ENCODE measurements around the gene RNF10.
"Not testable (repeated sequence)": the region's sequence is repeated elsewhere in the genome, so short reads cannot be mapped to it uniquely, and the experiment has no call there.

RNF10 gene

DNA sequence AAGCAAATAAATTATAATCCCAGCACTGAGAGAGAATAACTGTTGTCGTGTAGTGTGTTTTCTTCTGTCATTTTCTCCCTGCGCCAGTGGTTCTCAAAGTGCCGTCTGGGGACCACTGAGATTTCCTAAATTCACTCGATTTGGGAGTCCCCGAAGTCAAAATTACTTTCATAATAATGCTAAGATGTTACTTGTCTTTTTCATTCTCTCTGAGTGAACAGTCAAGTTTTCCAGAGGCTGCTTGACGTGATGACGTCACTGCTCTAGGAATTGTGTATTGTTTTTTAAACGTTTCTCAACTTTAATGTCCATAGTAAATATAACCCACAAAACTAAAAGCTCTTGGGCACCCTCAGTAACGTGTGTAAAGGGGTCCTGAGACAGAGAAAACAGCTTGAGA lies 47.8 kb downstream of the RNF10 start:
- DNase-seq, result no peak

DNA sequence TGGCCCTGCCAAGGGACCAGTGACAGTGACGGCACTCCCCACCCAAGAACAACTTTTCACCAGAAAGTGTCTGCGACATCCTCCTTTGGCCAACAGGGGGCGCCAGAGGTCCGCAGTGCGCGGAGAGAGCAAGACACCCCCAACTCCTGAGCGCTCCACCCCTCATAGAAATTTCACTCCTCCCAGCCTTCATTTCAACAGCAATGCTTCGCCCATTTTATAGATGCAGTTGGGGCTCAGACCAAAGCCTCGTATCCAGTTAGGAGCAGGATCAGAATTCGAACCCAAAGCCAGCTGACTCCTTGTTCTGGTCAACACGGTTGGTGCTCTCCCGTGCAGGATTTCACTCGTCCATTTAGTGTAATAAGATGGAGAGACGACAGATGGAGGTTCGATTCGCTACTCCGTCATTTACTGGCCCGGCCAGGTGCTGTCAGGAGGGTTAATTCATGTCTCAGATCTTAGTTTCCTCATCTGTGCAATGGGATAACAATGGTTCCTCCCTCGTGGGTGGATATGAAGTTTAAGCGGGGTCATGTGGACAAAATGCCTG lies 49.4 kb downstream of the RNF10 start:
- peak; percentile 71 for DNase-seq

- peak; percentile 36 for DNase-seq
Observed at GRCh38 chr12:120584343-120585149, 50.4 kb downstream of the RNF10 start.

GRCh38 chr12:120586206-120586605 lies 52.0 kb downstream of the RNF10 start:
- DNase-seq, result no peak

- no peak for DNase-seq
Observed at GRCh38 chr12:120586860-120587259, 52.7 kb downstream of the RNF10 start.

DNA sequence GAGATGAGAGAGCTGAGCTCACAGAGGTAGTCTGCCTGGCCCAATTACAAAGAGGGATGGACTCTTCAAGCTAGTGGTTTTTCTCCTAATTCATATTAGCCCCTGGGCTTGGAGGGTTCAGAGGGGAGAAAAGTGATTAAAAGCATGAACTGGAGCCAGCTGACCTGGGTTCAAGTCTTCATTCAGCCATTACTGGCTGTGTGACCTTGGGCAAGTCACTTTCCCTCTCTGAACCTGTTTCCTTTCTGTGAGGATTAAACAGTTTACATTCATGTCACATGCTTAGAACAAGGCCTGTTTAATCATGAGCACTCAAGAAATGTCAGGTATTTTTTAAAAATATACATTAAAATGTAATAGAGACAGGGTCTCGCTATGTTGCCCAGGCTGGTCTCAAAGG lies 54.2 kb downstream of the RNF10 start:
- no peak for DNase-seq

GRCh38 chr12:120588948-120589930 lies 55.1 kb downstream of the RNF10 start:
- no peak for DNase-seq

DNA sequence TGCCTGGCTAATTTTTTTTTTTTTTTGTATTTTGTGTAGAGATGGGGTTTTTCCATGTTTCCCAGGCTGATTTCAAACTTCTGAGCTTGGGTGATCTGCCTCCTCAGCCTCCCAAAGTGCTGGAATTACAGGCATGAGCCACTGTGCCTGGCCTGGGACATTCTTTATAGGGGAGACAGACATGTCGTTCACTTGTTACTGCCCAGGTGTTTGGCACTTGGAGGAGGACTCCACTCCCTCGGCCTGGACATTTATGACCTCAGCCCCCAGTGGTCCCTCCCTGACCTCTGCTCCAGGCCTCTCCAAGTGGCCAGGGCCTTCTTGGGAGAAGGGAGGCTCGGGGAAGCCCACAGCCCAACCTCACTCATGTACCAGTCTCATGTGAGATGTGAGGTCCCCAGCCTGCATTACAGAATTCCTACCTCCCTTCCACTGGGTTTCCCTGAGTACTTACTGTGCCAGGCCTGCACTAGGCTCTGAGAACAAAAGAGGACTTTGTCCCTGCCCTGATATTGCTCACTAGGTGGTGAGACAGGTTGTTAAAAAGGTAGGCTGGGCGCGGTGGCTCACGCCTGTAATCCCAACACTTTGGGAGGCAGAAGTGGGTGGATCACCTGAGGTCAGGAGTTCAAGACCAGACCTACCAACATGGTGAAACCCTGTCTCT lies 56.7 kb downstream of the RNF10 start:
- DNase-seq, result no peak

DNA sequence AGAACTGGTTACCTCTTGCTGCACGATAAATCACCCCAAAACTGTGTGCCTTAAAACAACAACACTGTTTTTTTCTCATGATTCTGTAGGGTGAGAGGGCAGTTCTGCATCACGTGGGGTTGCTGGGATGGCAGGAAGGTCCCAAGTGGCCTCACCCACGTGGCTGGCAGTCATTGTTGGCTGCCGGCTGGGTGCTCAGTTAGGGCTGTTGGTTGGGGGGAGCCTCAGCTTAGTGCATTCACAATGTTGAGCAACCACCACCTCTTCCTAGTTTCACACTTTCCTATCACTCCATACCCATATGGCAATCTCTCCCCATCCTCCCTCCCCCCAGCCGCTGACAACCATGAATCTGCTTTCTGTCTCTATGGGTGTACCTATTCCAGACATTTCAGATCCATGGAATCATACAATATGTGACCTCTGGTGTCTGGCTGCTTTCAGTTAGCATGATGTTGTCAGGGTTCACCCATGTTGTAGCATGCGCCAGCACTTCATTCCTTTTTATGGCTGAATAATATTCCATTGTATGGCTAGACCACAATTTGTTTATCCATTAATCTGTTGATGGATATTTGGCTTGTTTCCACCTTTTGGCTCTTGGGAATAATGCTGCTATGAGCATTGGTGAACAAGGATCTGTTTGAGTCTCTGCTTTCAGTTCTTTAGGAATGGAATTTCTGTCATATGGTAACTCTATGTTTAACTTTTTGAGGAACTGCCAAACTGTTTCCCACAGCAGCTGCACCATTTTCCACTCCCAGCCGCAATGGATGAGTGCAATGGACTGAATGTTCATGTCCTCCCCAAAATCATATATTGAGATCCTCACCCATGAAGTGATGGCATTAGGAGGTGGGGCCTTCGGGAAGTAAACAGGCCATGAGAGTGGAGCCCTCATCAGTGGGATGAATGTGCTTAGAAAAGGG lies 58.2 kb downstream of the RNF10 start:
- DNase-seq, result no peak

- no peak for DNase-seq
Observed at GRCh38 chr12:120596901-120597300, 62.7 kb downstream of the RNF10 start.

DNA sequence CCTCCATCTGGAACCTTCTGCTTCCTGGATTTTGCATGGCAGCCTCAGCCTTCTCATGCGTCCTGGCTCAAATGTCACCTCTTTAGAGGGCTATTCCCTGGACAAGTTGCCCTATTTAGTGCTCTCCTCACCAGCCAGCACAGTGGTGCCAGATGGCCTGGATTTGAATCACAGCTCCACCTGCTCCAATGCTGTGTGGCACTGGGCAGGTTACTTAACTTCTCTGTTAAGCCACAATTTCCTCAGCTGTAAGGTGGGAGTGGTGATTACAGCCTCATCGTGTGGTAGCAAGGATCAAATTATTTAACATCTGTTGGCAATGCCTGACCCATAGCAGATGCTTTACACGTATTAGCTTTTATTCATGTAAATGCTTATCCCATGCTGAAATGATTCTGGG lies 63.7 kb downstream of the RNF10 start:
- DNase-seq, result no peak

- DNase-seq, result peak; percentile 9
Observed at GRCh38 chr12:120598674-120599463, 64.7 kb downstream of the RNF10 start.

DNA sequence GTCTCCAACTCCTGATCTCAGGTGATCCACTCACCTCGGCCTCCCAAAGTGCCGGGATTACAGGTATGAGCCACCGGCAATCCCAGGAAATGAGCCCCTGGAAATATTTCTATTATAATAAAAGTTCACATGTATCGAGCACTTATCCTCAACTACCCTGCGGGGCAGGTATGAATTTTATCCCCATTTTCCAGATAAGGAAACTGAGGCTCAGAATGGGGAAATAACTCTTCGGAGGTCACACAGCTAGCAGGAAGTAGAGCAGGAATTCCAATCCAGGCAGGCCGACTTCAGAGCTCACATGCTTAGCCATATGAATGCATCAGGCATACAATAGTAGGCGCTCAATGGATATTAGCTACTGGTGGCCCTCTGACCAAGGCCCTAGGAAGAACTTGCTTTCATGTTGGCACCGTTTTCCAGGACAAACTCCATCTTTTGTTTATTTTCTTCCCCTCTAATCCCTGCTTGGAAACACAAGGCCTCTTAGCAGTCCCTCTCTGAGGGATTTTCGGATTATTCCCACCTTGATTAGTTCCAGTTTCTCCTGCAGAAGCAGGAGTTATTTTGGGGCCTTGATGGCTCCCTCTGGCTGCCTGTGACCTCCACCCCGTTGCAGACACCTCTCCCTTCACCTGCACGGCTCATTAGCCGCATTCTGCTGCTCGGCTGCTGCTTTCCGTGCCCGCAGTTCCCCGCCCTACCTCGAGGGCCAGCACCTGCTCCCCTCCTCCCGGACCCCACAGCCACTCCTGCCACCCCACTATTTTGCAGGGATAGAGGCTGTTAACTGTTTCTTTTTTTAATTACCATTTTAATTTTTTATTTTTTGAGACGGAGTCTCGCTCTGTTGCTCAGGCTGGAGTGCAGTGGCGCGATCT lies 65.8 kb downstream of the RNF10 start:
- no peak for DNase-seq

DNA sequence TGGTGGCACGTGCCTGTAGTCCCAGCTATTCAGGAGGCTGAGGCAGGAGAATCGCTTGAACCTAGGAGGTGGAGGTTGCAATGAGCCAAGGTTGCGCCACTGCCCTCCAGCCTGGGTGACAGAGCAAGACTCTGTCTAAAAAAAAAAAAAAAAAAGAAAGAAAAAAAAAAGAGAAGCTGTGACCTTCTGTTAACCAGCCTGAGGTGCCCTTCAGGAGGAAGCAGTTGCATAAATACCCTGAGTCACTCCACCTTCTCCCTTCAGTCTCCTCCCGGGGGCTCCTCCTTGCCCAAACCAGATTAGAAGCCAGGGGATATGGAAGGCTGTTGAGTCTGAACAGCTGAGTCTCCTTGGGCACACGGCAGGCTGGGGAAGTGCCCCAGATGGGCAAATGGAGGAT lies 68.3 kb downstream of the RNF10 start:
- peak; percentile 39 for DNase-seq

- no peak for DNase-seq
Observed at GRCh38 chr12:120610560-120610959, 76.4 kb downstream of the RNF10 start.

DNA sequence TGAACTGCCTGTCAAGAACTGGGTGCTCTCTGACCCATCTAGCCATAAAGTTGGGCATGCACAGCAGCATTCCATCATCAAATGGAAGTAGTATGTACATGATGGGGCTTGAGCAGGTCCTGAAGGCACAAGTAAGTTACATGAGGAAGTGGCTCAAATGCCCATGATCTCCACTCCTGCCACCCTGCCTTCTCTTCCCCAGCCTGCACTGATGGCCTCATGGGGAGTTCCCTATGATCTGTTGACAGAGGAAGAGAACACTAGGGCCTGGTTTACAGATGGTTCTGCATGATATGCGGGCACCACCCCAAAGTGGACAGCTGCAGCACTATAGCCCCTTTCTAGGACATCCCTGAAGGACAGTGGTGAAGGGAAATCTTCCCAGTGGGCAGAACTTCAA lies 77.4 kb downstream of the RNF10 start:
- DNase-seq, result not testable (repeated sequence)

GRCh38 chr12:120614848-120615247 lies 80.7 kb downstream of the RNF10 start:
- no peak for DNase-seq

DNA sequence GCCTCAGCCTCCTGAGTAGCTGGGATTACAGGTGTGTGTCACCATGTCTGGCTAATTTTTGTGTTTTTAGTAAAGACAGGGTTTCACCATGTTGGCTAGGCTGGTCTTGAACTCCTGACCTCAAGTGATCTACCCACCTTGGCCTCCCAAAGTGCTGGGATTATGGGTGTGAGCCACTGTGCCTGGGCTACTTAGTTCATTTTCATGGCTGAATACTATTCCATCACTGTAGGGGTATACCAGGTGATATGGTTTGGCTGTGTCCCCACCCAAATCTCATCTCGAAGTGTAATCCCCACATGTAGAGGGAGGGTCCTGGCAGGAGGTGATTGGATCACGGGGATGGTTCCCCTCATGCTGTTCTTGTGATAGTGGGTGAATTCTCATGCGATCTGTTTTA lies 83.0 kb downstream of the RNF10 start:
- DNase-seq, result not testable (repeated sequence)

DNA sequence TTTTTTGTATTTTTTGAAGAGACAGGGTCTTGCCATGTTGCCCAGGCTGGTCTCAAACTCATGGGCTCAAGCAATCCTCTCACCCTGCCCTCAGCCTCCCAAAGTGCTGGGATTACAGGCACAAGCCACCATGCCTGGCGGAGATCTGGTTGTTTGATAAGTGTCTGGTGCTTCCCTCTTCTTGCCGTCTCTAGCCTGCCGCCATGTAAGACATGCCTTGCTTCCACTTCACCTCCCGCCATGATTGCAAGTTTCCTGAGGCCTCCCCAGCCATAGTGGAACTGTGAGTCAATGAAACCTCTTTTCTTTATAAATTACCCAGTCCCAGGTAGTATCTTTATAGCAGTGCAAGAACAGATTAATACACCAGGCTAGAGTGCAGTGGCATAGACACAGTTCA lies 83.6 kb downstream of the RNF10 start:
- not testable (repeated sequence) for DNase-seq
